Measurements from ENCODE around the gene DMXL2.

DMXL2 gene

DNA sequence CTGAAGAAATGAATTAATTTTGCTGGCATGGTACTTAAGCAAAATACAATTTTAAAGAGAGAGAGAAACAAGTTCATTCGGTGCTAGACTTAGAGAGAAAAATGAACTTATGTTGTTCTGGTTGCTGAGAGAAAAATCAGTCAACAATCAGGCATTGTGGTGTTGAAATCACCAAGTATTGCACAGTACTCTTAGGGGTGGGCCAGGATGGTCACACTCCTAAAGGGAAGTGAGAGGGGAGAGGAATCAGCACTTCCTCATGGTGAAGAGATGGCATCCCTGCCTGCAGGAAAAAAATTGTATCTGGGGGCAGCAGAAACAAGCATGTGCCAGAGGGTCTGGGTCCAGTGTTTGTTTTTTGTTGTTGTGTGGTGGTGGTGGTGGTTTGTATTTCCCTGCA is 7.0 kb upstream of the DMXL2 start:
- no peaks in the 10 kb centered on the region for H3K4me1 ChIP-seq (ENCODE audit: control insufficient read depth, insufficient read depth, low read depth, low read length)
- H3K4me3 ChIP-seq (ENCODE audit: insufficient read depth in 1 of 2, low read depth in 1 of 2, low read length in 2 of 2) = no peak overlapping the region
- H2BK12ac ChIP-seq (ENCODE audit: low read length in 2 of 2) = no peak overlapping the region
- no peaks in the 10 kb centered on the region for H3K9me3 ChIP-seq (ENCODE audit: control insufficient read depth, low read length)
- H3K9ac ChIP-seq (ENCODE audit: low read length) = no peak overlapping the region
- no peaks in the 10 kb centered on the region for H3K79me1 ChIP-seq (replicated peaks; ENCODE audit: low read length, poor library complexity, severe bottlenecking)
- H3K4ac ChIP-seq (ENCODE audit: low read depth in 1 of 2, low read length in 2 of 2) = no peak overlapping the region
- H3K36me3 ChIP-seq (ENCODE audit: control insufficient read depth in 1 of 2, insufficient read depth in 2 of 2, low read depth in 1 of 2, low read length in 2 of 2) = no peaks in the 10 kb centered on the region
- H4K91ac ChIP-seq (ENCODE audit: low read length) = no peak overlapping the region
- peak; percentile 42 for DNase-seq
- no peak overlapping the region for H2BK5ac ChIP-seq (ENCODE audit: low read depth, low read length, poor library complexity, severe bottlenecking)
- H3K4me2 ChIP-seq (ENCODE audit: low read length, poor library complexity, severe bottlenecking) = no peak overlapping the region
- no peak overlapping the region for H3K18ac ChIP-seq (ENCODE audit: low read depth in 1 of 2, low read length in 2 of 2)
- no peak overlapping the region for H2BK15ac ChIP-seq (ENCODE audit: low read depth, poor library complexity, severe bottlenecking)
- H2AFZ ChIP-seq (ENCODE audit: low read depth, low read length) = no peak overlapping the region
- H3K27me3 ChIP-seq (ENCODE audit: control insufficient read depth in 1 of 2, insufficient read depth in 1 of 2, low read length in 2 of 2) = peaks cover 6 to 7% of the 10 kb centered on the region in 2 experiments
- no peak overlapping the region for H2AK5ac ChIP-seq (ENCODE audit: low read length, severe bottlenecking)
- no peak overlapping the region for H3K14ac ChIP-seq (ENCODE audit: low read length in 2 of 2)
- H3K27ac ChIP-seq (ENCODE audit: low read length, poor library complexity, severe bottlenecking) = no peak overlapping the region
- 61% methylated on average over 1 of the region's 1 CpG for WGBS
- H3K23ac ChIP-seq (ENCODE audit: low read length in 2 of 2) = no peak overlapping the region
- H4K8ac ChIP-seq (ENCODE audit: low read length) = no peak overlapping the region
- H2BK120ac ChIP-seq (ENCODE audit: low read depth, low read length) = no peak overlapping the region

DNA sequence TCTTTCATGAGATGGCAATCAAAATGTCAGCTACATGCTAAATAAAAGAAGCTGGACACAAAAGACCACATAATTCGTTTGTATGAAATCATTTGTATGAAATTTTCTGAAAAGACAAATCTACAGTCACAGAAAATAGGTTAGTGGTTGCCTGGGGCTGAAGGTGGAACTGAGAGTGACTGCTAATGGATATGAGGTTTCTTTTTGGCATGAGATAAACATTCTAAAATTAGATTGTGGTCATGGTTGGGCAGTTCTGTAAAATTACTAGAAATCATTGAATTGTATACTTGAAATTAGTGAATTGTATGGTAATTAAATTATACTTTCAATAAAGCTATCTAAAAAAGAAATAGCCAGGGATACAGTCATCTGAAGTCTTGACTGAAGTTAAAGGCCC is 2.7 kb upstream of the DMXL2 start:
- H3K4me2 ChIP-seq (ENCODE audit: low read length, poor library complexity, severe bottlenecking) = no peak overlapping the region
- H2AK5ac ChIP-seq (ENCODE audit: low read length, severe bottlenecking) = no peak overlapping the region
- no peak overlapping the region for H3K23ac ChIP-seq (ENCODE audit: low read length in 2 of 2)
- H2AFZ ChIP-seq (ENCODE audit: low read depth, low read length) = no peak overlapping the region
- H2BK120ac ChIP-seq (ENCODE audit: low read depth, low read length) = no peak overlapping the region
- no peaks in the 10 kb centered on the region for H3K4me1 ChIP-seq (ENCODE audit: control insufficient read depth, insufficient read depth, low read depth, low read length)
- H4K8ac ChIP-seq (ENCODE audit: low read length) = no peak overlapping the region
- H3K4me3 ChIP-seq (ENCODE audit: insufficient read depth in 1 of 2, low read depth in 1 of 2, low read length in 2 of 2) = no peak overlapping the region
- H2BK12ac ChIP-seq (ENCODE audit: low read length in 2 of 2) = no peak overlapping the region
- H3K36me3 ChIP-seq (ENCODE audit: control insufficient read depth in 1 of 2, insufficient read depth in 2 of 2, low read depth in 1 of 2, low read length in 2 of 2) = no peaks in the 10 kb centered on the region
- no peak overlapping the region for H4K91ac ChIP-seq (ENCODE audit: low read length)
- peaks cover 4% of the 10 kb centered on the region for H3K79me1 ChIP-seq (replicated peaks; ENCODE audit: low read length, poor library complexity, severe bottlenecking)
- WGBS = 40% methylated on average over 1 of the region's 1 CpG
- no peak overlapping the region for H3K27ac ChIP-seq (ENCODE audit: low read length, poor library complexity, severe bottlenecking)
- H2BK5ac ChIP-seq (ENCODE audit: low read depth, low read length, poor library complexity, severe bottlenecking) = no peak overlapping the region
- H2BK15ac ChIP-seq (ENCODE audit: low read depth, poor library complexity, severe bottlenecking) = no peak overlapping the region
- no peak overlapping the region for H3K9ac ChIP-seq (ENCODE audit: low read length)
- no peaks in the 10 kb centered on the region for H3K9me3 ChIP-seq (ENCODE audit: control insufficient read depth, low read length)
- no peak for DNase-seq
- H3K4ac ChIP-seq (ENCODE audit: low read depth in 1 of 2, low read length in 2 of 2) = no peak overlapping the region
- peaks cover 0 to 6% of the 10 kb centered on the region in 2 experiments for H3K27me3 ChIP-seq (ENCODE audit: control insufficient read depth in 1 of 2, insufficient read depth in 1 of 2, low read length in 2 of 2)
- H3K14ac ChIP-seq (ENCODE audit: low read length in 2 of 2) = no peak overlapping the region
- H3K18ac ChIP-seq (ENCODE audit: low read depth in 1 of 2, low read length in 2 of 2) = no peak overlapping the region

DNA sequence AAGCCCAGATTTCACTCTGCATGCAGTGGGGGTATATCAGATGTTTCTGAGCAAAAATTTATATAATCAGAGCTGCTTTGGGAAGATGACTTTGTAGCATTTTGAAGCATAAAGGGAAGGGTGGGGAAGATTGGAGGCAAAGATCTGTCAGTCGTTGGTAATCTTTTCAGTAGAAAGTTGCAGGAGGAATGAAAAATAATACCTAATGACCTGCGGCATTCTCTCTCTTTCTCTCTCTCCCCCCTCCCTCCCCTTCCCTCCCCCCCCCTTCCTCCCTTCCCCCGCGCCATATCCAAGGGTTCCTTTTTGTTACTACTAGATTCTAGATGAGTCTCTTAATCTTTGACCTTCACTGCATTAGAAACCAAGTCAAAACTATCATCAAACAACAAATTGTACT is 1.5 kb upstream of the DMXL2 start:
- H4K91ac ChIP-seq (ENCODE audit: low read length) = no peak overlapping the region
- H3K4me3 ChIP-seq (ENCODE audit: insufficient read depth in 1 of 2, low read depth in 1 of 2, low read length in 2 of 2) = no peak overlapping the region
- no peaks in the 10 kb centered on the region for H3K9me3 ChIP-seq (ENCODE audit: control insufficient read depth, low read length)
- no peaks in the 10 kb centered on the region for H3K36me3 ChIP-seq (ENCODE audit: control insufficient read depth in 1 of 2, insufficient read depth in 2 of 2, low read depth in 1 of 2, low read length in 2 of 2)
- no peak overlapping the region for H2BK15ac ChIP-seq (ENCODE audit: low read depth, poor library complexity, severe bottlenecking)
- no peaks in the 10 kb centered on the region for H3K4me1 ChIP-seq (ENCODE audit: control insufficient read depth, insufficient read depth, low read depth, low read length)
- H2AFZ ChIP-seq (ENCODE audit: low read depth, low read length) = no peak overlapping the region
- H3K4me2 ChIP-seq (ENCODE audit: low read length, poor library complexity, severe bottlenecking) = no peak overlapping the region
- H2BK5ac ChIP-seq (ENCODE audit: low read depth, low read length, poor library complexity, severe bottlenecking) = no peak overlapping the region
- H2AK5ac ChIP-seq (ENCODE audit: low read length, severe bottlenecking) = no peak overlapping the region
- 50% methylated on average over 3 of the region's 4 CpGs for WGBS
- H4K8ac ChIP-seq (ENCODE audit: low read length) = no peak overlapping the region
- no peak overlapping the region for H2BK120ac ChIP-seq (ENCODE audit: low read depth, low read length)
- H2BK12ac ChIP-seq (ENCODE audit: low read length in 2 of 2) = no peak overlapping the region
- H3K4ac ChIP-seq (ENCODE audit: low read depth in 1 of 2, low read length in 2 of 2) = no peak overlapping the region
- peaks cover 6% of the 10 kb centered on the region for H3K79me1 ChIP-seq (replicated peaks; ENCODE audit: low read length, poor library complexity, severe bottlenecking)
- no peak overlapping the region for H3K9ac ChIP-seq (ENCODE audit: low read length)
- H3K27ac ChIP-seq (ENCODE audit: low read length, poor library complexity, severe bottlenecking) = no peak overlapping the region
- H3K18ac ChIP-seq (ENCODE audit: low read depth in 1 of 2, low read length in 2 of 2) = no peak overlapping the region
- DNase-seq = no peak
- no peak overlapping the region for H3K14ac ChIP-seq (ENCODE audit: low read length in 2 of 2)
- H3K27me3 ChIP-seq (ENCODE audit: control insufficient read depth in 1 of 2, insufficient read depth in 1 of 2, low read length in 2 of 2) = peaks cover 0 to 6% of the 10 kb centered on the region in 2 experiments
- no peak overlapping the region for H3K23ac ChIP-seq (ENCODE audit: low read length in 2 of 2)

DNA sequence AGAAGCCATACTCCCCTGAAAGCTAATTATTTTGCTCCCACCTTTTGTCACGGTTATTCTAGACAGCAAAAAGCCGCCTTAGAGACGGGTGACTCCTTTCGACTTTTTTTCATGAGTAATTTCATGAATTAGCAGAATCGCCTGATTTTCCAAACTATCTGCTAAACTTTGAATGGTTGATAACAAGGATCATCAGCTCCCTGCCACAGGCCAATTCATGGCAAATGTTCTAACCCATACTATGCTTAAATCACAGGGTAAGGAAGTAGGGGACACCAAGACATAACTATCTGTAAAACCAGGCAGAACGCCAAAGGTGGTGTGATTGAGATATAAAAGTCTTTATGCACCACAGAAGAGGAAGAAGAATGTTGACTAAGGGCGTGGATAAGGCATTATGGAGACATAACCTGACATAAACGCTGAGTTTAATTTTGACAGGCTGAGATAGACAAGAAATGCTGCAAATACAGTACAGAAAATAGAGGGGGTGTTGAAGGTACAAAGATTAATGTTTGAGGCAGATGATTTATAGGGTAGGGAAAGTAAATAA is 891 bp upstream of the DMXL2 start:
- Histone ChIP-seq H3K27me3 (ENCODE audit: control insufficient read depth in 1 of 2, insufficient read depth in 1 of 2, low read length in 2 of 2) (peaks cover 0 to 6% of the 10 kb centered on the region in 2 experiments), H2BK15ac (ENCODE audit: low read depth, poor library complexity, severe bottlenecking) (no peak overlapping the region), H2BK12ac (ENCODE audit: low read length in 2 of 2) (no peak overlapping the region), H2AFZ (ENCODE audit: low read depth, low read length) (no peak overlapping the region), H2BK120ac (ENCODE audit: low read depth, low read length) (no peak overlapping the region), H4K91ac (ENCODE audit: low read length) (no peak overlapping the region), H3K4me3 (ENCODE audit: insufficient read depth in 1 of 2, low read depth in 1 of 2, low read length in 2 of 2) (peak overlapping the region in 1 of 2 experiments; percentile 94), H3K79me1 (replicated peaks; ENCODE audit: low read length, poor library complexity, severe bottlenecking) (peaks cover 6% of the 10 kb centered on the region), H3K4me2 (ENCODE audit: low read length, poor library complexity, severe bottlenecking) (peak overlapping the region; percentile 93), H3K36me3 (ENCODE audit: control insufficient read depth in 1 of 2, insufficient read depth in 2 of 2, low read depth in 1 of 2, low read length in 2 of 2) (no peaks in the 10 kb centered on the region), H3K23ac (ENCODE audit: low read length in 2 of 2) (no peak overlapping the region), H4K8ac (ENCODE audit: low read length) (no peak overlapping the region), H2AK5ac (ENCODE audit: low read length, severe bottlenecking) (no peak overlapping the region), H3K9me3 (ENCODE audit: control insufficient read depth, low read length) (no peaks in the 10 kb centered on the region), H3K27ac (ENCODE audit: low read length, poor library complexity, severe bottlenecking) (no peak overlapping the region), H3K14ac (ENCODE audit: low read length in 2 of 2) (no peak overlapping the region), H3K18ac (ENCODE audit: low read depth in 1 of 2, low read length in 2 of 2) (no peak overlapping the region), H3K4ac (ENCODE audit: low read depth in 1 of 2, low read length in 2 of 2) (no peak overlapping the region), H2BK5ac (ENCODE audit: low read depth, low read length, poor library complexity, severe bottlenecking) (no peak overlapping the region), H3K9ac (ENCODE audit: low read length) (peak overlapping the region; percentile 91), H3K4me1 (ENCODE audit: control insufficient read depth, insufficient read depth, low read depth, low read length) (no peaks in the 10 kb centered on the region)
- DNase-seq = no peak
- WGBS = 34% methylated on average over 8 of the region's 8 CpGs
